Astrocyte (in vitro differentiated cells and primary cell): ENCODE measurements around the gene C11orf58. TPM values are rescaled to one million over a fixed set of nuclear protein-coding genes. Genes with fewer than 3 reads are reported as not detected.
A peak's percentile ranks its signal among the peaks of the same experiment; 100 is the strongest.

ENCODE experiments used
- DNase-seq: peaks from one replicate; pipeline ENCODE4 v3.0.0-alpha.2; 2010; ENCODE audit warnings: low read depth
- FAIRE-seq: peaks from 2 replicates; lab custom pipeline; 2011; peaks lifted over from hg19 to GRCh38; lab: Jason Lieb, UNC
- H2AFZ ChIP-seq: 2 replicates; pipeline ENCODE4 v1.6.0; 2012; ENCODE audit warnings: low read depth, low read length, inconsistent platforms
- H3K27ac ChIP-seq: 2 replicates; pipeline ENCODE4 v1.5.1; 2011; ENCODE audit warnings: low read depth, low read length, inconsistent platforms
- H3K27me3 ChIP-seq: 2 replicates; pipeline ENCODE4 v1.6.0; 2011; ENCODE audit warnings: low read length, inconsistent platforms; ENCODE audit not compliant: insufficient read depth
- H3K36me3 ChIP-seq: 2 replicates; pipeline ENCODE4 v1.5.1; 2011; ENCODE audit warnings: low read length, inconsistent platforms; ENCODE audit not compliant: insufficient read depth
- H3K4me1 ChIP-seq: 2 replicates; pipeline ENCODE4 v1.5.1; 2011; ENCODE audit warnings: low read length, inconsistent platforms; ENCODE audit not compliant: insufficient read depth
- H3K4me2 ChIP-seq: 2 replicates; pipeline ENCODE4 v1.6.0; 2012; ENCODE audit warnings: low read length, inconsistent platforms
- H3K4me3 ChIP-seq: 2 replicates; pipeline ENCODE4 v1.5.1; 2011; ENCODE audit warnings: low read depth, mild to moderate bottlenecking, low read length, inconsistent platforms; ENCODE audit not compliant: insufficient read depth
- H3K79me2 ChIP-seq: 2 replicates; pipeline ENCODE4 v1.6.0; 2012; ENCODE audit warnings: mild to moderate bottlenecking, low read length, inconsistent platforms; ENCODE audit not compliant: insufficient read depth
- H3K9ac ChIP-seq: 2 replicates; pipeline ENCODE4 v1.6.0; 2012; ENCODE audit warnings: mild to moderate bottlenecking, low read length, inconsistent platforms
- H3K9me3 ChIP-seq: 2 replicates; pipeline ENCODE4 v1.5.1; 2012; ENCODE audit warnings: low read depth, mild to moderate bottlenecking, low read length, inconsistent platforms; ENCODE audit not compliant: insufficient read depth
- H4K20me1 ChIP-seq: 2 replicates; pipeline ENCODE4 v1.6.0; 2012; ENCODE audit warnings: low read length, inconsistent platforms; ENCODE audit not compliant: insufficient read depth
- H3K27ac Mint-ChIP-seq: one replicate; pipeline ENCODE4 v1.8.0; 2021; ENCODE audit warnings: mild to moderate bottlenecking, mixed read lengths; ENCODE audit not compliant: unreplicated experiment
- H3K27me3 Mint-ChIP-seq: one replicate; pipeline ENCODE4 v1.8.0; 2021; ENCODE audit warnings: low read depth, mixed read lengths; ENCODE audit not compliant: unreplicated experiment
- H3K36me3 Mint-ChIP-seq: one replicate; pipeline ENCODE4 v1.8.0; 2021; ENCODE audit warnings: low read depth, mixed read lengths; ENCODE audit not compliant: unreplicated experiment
- H3K4me1 Mint-ChIP-seq: one replicate; pipeline ENCODE4 v1.8.0; 2021; ENCODE audit warnings: low read depth, mixed read lengths; ENCODE audit not compliant: unreplicated experiment
- H3K4me3 Mint-ChIP-seq: one replicate; pipeline ENCODE4 v1.8.0; 2021; ENCODE audit warnings: mild to moderate bottlenecking, moderate library complexity, mixed read lengths; ENCODE audit not compliant: unreplicated experiment
- H3K9me3 Mint-ChIP-seq: one replicate; pipeline ENCODE4 v1.8.0; 2021; ENCODE audit warnings: mild to moderate bottlenecking, mixed read lengths; ENCODE audit not compliant: unreplicated experiment
- CTCF ChIP-seq: IDR thresholded peaks from 2 replicates; pipeline ENCODE4 v1.5.1; 2011; ENCODE audit warnings: low read depth, mild to moderate bottlenecking, inconsistent platforms, low read length, moderate library complexity; ENCODE audit not compliant: insufficient read depth
- EZH2 ChIP-seq: IDR thresholded peaks from 2 replicates; pipeline ENCODE4 v1.6.1; 2012; ENCODE audit warnings: mild to moderate bottlenecking, low read length, inconsistent platforms; ENCODE audit not compliant: insufficient read depth
- total RNA-seq: library from RNA; stranded (reverse); gene quantifications from 2 replicates; pipeline ENCODE4 v1.2.1, GENCODE V29; 2021

C11orf58 gene
- total RNA-seq, 1 donor from 2014 or later, result 159 TPM

- no peak for TF ChIP-seq EZH2
- peak; percentile 94 for TF ChIP-seq CTCF
- peak overlapping the region; percentile 41 for H3K9ac ChIP-seq
- H3K79me2 ChIP-seq, result no peaks in the 10 kb centered on the region
- H3K4me1 ChIP-seq, result peaks cover 46% of the 10 kb centered on the region
- H3K4me2 ChIP-seq, result peak overlapping the region; percentile 70
- H3K4me3 ChIP-seq, result no peak overlapping the region
- no peaks in the 10 kb centered on the region for H3K9me3 ChIP-seq
- FAIRE-seq (no peak), DNase-seq (peak; percentile 79)
- peak overlapping the region; percentile 54 for H2AFZ ChIP-seq
- no peaks in the 10 kb centered on the region for H3K36me3 ChIP-seq
- peaks cover 23% of the 10 kb centered on the region for H3K4me1 Mint-ChIP-seq
- no peaks in the 10 kb centered on the region for H3K36me3 Mint-ChIP-seq
- no peaks in the 10 kb centered on the region for H3K9me3 Mint-ChIP-seq
- H3K27me3 Mint-ChIP-seq, result peaks cover 2% of the 10 kb centered on the region
- peak overlapping the region; percentile 51 for H3K27ac Mint-ChIP-seq
- H3K27me3 ChIP-seq, result no peaks in the 10 kb centered on the region
- H3K4me3 Mint-ChIP-seq, result no peak overlapping the region
- H3K27ac ChIP-seq, result peak overlapping the region; percentile 50
- no peaks in the 10 kb centered on the region for H4K20me1 ChIP-seq
Measured at GRCh38 chr11:16788141-16789062, 50.0 kb downstream of the C11orf58 start.

GRCh38 chr11:16789063-16789420 is 50.6 kb downstream of the C11orf58 start:
- FAIRE-seq, result no peak
- Histone ChIP-seq H3K36me3 (no peaks in the 10 kb centered on the region), H4K20me1 (no peaks in the 10 kb centered on the region), H3K4me3 (no peak overlapping the region), H3K27me3 (no peaks in the 10 kb centered on the region), H3K4me1 (peaks cover 46% of the 10 kb centered on the region), H3K27ac (no peak overlapping the region), H3K4me2 (no peak overlapping the region), H3K9me3 (no peaks in the 10 kb centered on the region), H3K9ac (peak overlapping the region; percentile 29), H2AFZ (no peak overlapping the region), H3K79me2 (no peaks in the 10 kb centered on the region)
- H3K9me3 Mint-ChIP-seq, result no peaks in the 10 kb centered on the region
- no peaks in the 10 kb centered on the region for H3K27me3 Mint-ChIP-seq
- peak overlapping the region; percentile 51 for H3K27ac Mint-ChIP-seq
- TF ChIP-seq EZH2 (no peak), CTCF (no peak)
- peaks cover 21% of the 10 kb centered on the region for H3K4me1 Mint-ChIP-seq
- H3K4me3 Mint-ChIP-seq, result no peak overlapping the region
- H3K36me3 Mint-ChIP-seq, result no peaks in the 10 kb centered on the region
- DNase-seq, result no peak
